Fibroblast of the conjunctiva (primary cell): ENCODE results near the gene FOXL2NB.

Experiments
- DNase-seq: peaks from one replicate; pipeline ENCODE4 v3.0.0-alpha.2; 2010; ENCODE audit warnings: low read depth

FOXL2NB gene

DNA sequence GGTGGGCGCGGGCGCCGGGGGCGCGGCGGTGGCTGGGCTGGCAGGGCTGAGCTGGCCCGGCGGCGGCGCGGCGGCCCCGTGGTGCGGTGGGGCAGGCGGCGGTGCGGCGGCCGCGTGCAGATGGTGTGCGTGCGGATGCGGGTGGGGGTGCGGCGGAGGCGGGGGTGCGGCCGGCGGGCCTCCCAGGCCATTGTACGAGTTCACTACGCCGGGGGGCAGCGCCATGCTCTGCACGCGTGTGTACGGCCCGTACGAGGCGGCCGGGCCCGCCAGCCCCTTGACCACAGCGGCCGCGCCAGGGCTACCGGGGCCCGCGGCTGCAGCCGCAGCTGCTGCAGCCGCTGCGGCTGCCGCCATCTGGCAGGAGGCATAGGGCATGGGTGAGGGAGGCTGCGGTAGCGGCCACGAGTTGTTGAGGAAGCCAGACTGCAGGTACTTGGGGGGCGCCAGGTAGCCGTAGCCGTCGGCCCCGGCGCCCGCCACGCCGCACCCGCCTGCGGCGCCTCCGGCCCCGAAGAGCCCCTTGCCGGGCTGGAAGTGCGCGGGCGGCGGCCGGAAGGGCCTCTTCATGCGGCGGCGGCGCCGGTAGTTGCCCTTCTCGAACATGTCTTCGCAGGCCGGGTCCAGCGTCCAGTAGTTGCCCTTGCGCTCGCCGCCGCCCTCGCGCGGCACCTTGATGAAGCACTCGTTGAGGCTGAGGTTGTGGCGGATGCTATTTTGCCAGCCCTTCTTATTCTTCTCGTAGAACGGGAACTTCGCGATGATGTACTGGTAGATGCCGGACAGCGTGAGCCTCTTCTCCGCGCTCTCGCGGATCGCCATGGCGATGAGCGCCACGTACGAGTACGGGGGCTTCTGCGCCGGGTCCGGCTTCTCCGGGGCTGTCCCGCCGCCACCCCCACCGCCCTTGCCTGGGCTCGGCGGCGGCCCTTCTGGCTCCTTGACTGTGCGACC, 1.0 kb upstream of the FOXL2NB start:
- no peak for DNase-seq

GRCh38 chr3:138947495-138948121, 591 bp downstream of the FOXL2NB start:
- peak; percentile 47 for DNase-seq

- DNase-seq = no peak
Measured at GRCh38 chr3:138948371-138949001, 1.5 kb downstream of the FOXL2NB start.

DNA sequence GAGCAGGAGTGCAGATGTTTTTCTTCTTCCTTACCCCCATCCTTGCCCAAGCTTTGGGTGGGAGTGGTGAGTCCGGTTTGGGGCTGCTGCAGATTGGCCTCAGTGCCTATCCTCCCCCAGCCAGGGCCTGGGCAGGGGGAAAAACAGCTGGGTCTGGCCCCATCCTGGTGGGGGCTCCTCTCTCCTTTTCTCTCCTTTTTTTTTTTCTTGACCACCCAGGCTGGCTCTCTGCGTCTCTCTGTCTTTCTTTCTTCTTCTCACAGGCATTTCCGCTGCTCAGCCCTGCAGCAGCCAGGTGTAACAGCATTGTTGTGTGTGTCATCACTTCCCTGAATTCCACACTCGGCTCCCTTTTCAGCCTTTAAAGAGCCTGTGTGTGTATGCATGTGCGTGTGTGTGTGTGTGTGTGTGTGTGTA, 2.0 kb downstream of the FOXL2NB start:
- no peak for DNase-seq

DNA sequence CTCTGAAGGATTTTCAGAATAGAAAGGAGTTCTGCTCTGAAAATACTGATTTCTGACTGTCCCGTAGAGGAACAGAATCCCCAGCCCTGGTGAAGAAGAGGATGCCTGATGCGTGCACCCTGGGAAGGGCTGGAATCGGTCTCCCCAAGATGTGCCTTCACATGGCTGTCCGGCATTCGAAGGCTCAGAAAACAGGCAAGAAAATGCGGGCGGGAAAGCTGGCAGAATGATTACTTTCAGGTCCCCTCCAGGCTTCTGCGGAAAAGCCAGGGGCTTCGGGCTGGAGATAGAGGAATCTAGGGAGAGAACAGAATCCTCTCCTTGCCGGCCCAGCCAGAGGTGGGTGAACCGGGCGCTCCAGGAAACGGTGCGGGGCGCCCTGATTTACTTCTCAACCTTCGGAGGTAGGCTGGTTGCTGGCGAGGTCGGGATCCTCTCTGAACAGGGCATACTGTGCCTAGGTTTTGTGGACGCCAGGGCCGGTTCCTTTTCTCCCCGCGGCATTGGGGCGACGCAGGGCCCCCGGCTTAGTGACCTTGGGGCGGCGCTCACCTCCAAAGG, 2.5 kb downstream of the FOXL2NB start:
- DNase-seq = no peak

DNA sequence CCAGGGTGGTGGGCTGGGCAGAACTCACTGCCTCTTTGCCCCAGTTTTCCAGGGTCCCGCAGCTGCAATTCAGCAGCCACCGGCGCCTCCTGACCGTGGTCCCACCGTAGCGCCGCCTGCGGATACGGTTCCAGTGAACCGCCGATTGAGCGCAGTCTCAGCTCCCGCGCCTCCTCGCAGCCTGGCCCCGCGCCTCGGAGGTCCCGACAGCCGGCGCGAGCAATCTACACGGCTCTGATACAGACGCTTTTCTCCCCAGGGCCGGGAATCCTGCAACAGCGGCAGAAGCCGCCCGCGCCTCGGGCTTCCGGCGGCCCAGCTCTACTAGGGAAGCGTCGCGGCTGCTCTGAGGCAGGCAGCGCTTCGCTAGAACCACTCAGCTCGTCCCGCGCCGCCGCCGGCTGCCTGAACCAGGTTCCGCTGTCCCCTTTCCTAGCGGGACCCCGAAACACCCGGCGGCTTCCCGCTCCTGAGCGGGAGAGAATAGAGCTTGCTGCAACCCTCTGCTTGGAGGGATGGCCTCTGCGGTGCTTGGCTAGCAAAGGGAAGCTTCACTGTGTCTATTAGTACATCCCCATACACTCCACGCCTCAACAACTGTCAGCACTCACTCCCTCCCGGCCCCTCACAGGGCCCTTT, 3.1 kb downstream of the FOXL2NB start:
- no peak for DNase-seq

GRCh38 chr3:138950701-138951100, 3.7 kb downstream of the FOXL2NB start:
- no peak for DNase-seq

DNA sequence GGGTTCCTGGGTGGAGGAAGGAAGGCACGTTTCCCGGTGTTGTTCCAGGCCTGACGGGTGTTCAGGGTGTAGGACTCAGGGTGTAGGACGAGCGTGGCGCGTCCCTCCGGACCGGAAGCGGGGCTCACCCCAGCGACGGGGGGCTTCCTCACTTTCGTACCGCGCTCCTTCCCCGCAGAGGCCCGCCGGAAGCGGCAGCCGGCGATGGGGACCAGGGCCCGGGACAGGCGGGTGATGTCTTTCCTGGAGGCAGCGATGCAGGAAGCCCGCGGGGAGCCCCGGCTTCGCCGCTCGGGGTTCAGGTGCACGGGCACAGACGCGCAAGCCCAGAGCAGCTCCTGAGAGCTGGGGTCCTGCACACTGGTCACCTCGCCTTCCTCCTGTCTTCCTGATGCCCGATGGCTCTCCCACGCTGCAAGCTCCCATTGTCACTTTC, 13.4 kb downstream of the FOXL2NB start:
- DNase-seq = no peak

GRCh38 chr3:138962854-138963560, 16.0 kb downstream of the FOXL2NB start:
- DNase-seq = no peak

- no peak for DNase-seq
Measured at GRCh38 chr3:138964264-138964663, 17.2 kb downstream of the FOXL2NB start.

GRCh38 chr3:138964923-138965322, 17.9 kb downstream of the FOXL2NB start:
- no peak for DNase-seq

GRCh38 chr3:138971766-138972320, 24.8 kb downstream of the FOXL2NB start:
- DNase-seq = no peak

DNA sequence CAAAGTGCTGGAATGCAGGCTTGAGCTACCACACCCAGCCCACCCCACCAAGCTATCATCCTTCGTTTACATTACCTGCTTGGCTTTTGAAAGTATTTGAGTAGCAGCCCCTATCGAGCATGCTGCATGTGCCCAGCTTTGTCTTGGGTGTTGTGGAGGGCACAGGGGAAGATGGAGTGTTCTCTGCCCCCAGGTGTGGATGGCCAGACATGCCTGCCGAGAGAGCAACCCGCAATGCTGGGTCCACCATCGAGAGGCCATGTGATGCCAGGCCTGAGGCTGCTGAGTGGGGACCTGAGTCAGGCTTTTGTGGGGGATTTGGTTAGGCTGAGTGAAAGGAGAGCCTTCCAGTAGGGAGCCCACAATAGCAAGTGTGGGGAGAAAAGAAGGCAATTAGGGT, 25.9 kb downstream of the FOXL2NB start:
- DNase-seq = no peak

DNA sequence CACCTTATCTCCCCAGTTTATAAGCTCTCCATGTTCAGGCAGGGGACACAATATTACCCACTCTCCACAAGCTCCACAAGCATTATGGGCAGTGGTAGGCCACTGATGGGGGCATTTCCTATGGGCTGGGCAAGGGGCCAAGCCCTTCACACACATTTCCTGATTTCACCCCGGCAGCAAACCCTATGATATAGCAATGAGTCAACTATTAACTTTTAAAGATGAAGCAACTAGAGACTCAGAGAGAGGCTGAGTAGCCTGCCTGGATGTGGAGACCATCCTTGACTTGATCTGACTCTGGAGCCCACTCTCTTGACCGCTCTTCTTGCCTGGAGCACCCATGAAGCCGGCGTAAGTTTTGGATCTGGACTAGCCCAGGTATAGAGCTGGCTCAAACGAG, 27.4 kb downstream of the FOXL2NB start:
- no peak for DNase-seq

DNA sequence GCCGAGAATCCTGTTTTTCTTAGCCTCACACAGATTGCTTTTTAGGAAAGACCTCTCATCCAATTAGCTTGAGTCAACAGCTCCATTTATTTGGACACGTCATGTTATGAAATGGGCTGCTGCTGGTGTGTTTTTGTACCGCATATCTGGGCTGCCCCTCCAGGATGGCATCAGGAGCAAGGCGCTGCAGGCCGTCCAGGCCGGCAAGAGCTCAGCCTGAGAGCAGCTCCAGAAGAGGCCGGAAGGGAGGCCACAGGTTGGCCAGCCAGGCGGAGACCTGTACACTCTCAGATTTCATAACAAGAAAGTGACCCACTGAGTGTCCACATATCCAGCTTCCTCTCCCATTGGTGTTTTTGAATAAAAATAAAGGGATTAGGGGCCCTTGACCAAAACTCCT, 28.3 kb downstream of the FOXL2NB start:
- DNase-seq = no peak

- DNase-seq = no peak
Measured at GRCh38 chr3:138976047-138976446, 29.0 kb downstream of the FOXL2NB start.

GRCh38 chr3:138984816-138985215, 37.8 kb downstream of the FOXL2NB start:
- DNase-seq = no peak

DNA sequence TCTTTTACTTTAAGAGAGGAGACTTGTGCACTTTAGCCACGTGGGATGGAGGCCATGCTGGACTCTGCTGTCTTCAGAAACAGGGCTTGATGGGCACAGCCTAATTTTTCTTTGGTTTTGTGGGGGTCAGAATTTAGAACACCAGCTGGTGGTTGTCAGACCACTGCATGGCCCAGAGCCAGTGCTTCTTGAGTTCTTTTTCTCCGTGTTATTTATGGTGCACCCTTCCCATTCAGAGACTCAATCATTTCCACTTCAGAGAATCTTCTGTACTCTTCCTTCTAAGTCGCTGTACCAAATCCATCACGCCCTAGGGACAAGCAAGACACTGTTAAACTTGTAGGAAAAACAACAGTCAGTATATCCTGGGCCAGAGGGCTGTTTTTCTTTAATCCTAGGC, 38.9 kb downstream of the FOXL2NB start:
- DNase-seq = no peak

DNA sequence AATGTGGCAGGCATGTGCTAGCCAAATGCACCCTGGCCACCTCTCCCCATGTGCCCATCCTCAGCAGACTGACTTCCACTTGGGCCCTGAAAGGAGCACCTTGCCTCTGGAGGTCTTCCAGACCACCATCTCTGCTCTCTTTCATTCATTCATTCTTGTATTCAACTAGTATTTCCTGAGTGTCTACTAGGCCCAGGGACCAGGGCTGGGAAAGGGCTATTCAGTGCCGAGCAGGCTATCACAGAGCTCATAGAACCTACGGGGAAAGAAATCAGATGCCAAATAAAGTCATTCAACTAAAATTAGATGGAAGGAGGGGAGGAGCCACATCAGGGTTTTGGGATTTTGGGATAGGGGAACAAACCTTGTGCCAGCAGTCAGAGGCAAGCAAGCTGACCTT, 40.2 kb downstream of the FOXL2NB start:
- no peak for DNase-seq

GRCh38 chr3:138995706-138996105, 48.7 kb downstream of the FOXL2NB start:
- no peak for DNase-seq
